LNCAP (cell line): ENCODE results near the gene KCTD10.

Source experiments
- CTCF ChIP-seq: fragments of 450-650 bp; IDR thresholded peaks from 2 replicates; pipeline ENCODE4 v1.5.1; 2017; ENCODE audit warnings: mild to moderate bottlenecking

KCTD10 gene

GRCh38 chr12:109421355-109422087 lies 55.6 kb downstream of the KCTD10 start:
- no peak for TF ChIP-seq CTCF

GRCh38 chr12:109418848-109419480 lies 58.1 kb downstream of the KCTD10 start:
- no peak for TF ChIP-seq CTCF
